Mesothelial cell of epicardium (in vitro differentiated cells): ENCODE data around the gene S100A12. TPM values are rescaled to one million over a fixed set of nuclear protein-coding genes. Genes with fewer than 3 reads are reported as not detected.

ENCODE experiments used
- DNase-seq, 2 experiments: peaks; one replicate each; pipeline ENCODE4 v3.0.0; 2021; ENCODE audit warnings: low spot score in 2 of 2; ENCODE audit not compliant: unreplicated experiment in 2 of 2
- H3K27ac Mint-ChIP-seq: 2 replicates; pipeline ENCODE4 v1.8.0; 2021; ENCODE audit warnings: mixed read lengths
- H3K27me3 Mint-ChIP-seq: 2 replicates; pipeline ENCODE4 v1.8.0; 2021; ENCODE audit warnings: low read depth, mixed read lengths
- H3K36me3 Mint-ChIP-seq: 2 replicates; pipeline ENCODE4 v1.8.0; 2021; ENCODE audit warnings: mixed read lengths
- H3K4me1 Mint-ChIP-seq: 2 replicates; pipeline ENCODE4 v1.8.0; 2021; ENCODE audit warnings: mixed read lengths
- H3K4me3 Mint-ChIP-seq: 2 replicates; pipeline ENCODE4 v1.8.0; 2021; ENCODE audit warnings: mild to moderate bottlenecking, moderate library complexity, mixed read lengths
- H3K9me3 Mint-ChIP-seq: 2 replicates; pipeline ENCODE4 v1.8.0; 2021; ENCODE audit warnings: mixed read lengths
- CTCF ChIP-seq: fragments of 200-600 bp; sonication (generic); IDR thresholded peaks from one replicate; pipeline ENCODE4 v1.5.0; 2021; ENCODE audit warnings: antibody characterized with exemption; ENCODE audit not compliant: unreplicated experiment
- total RNA-seq: library from RNA; stranded (reverse); gene quantifications from 3 replicates; pipeline ENCODE4 v1.2.1, GENCODE V29; 2021

The S100A12 gene
- total RNA-seq, 1 donor from 2014 or later, result not detected

GRCh38 chr1:153371231-153371630, 4.2 kb downstream of the S100A12 start:
- peaks cover 5% of the 10 kb centered on the region for H3K27me3 Mint-ChIP-seq
- H3K9me3 Mint-ChIP-seq, result no peaks in the 10 kb centered on the region
- H3K4me3 Mint-ChIP-seq, result no peak overlapping the region
- H3K36me3 Mint-ChIP-seq, result no peaks in the 10 kb centered on the region
- TF ChIP-seq CTCF, result no peak
- DNase-seq, result no peak
- no peak overlapping the region for H3K27ac Mint-ChIP-seq
- H3K4me1 Mint-ChIP-seq, result no peaks in the 10 kb centered on the region

GRCh38 chr1:153370146-153370545, 5.3 kb downstream of the S100A12 start:
- H3K27ac Mint-ChIP-seq, result no peak overlapping the region
- DNase-seq, result no peak
- no peaks in the 10 kb centered on the region for H3K9me3 Mint-ChIP-seq
- no peak overlapping the region for H3K4me3 Mint-ChIP-seq
- no peaks in the 10 kb centered on the region for H3K36me3 Mint-ChIP-seq
- no peak for TF ChIP-seq CTCF
- H3K27me3 Mint-ChIP-seq, result peaks cover 5% of the 10 kb centered on the region
- H3K4me1 Mint-ChIP-seq, result peaks cover 10% of the 10 kb centered on the region

GRCh38 chr1:153368495-153368894, 6.9 kb downstream of the S100A12 start:
- Mint-ChIP-seq H3K27ac (no peak overlapping the region), H3K36me3 (no peaks in the 10 kb centered on the region), H3K9me3 (no peaks in the 10 kb centered on the region), H3K4me1 (peaks cover 19% of the 10 kb centered on the region), H3K27me3 (peaks cover 5% of the 10 kb centered on the region), H3K4me3 (no peak overlapping the region)
- no peak for TF ChIP-seq CTCF
- DNase-seq, result no peak

GRCh38 chr1:153367090-153367489, 8.3 kb downstream of the S100A12 start:
- Mint-ChIP-seq H3K4me1 (peaks cover 19% of the 10 kb centered on the region), H3K9me3 (no peaks in the 10 kb centered on the region), H3K4me3 (no peak overlapping the region), H3K27me3 (peaks cover 5% of the 10 kb centered on the region), H3K27ac (no peak overlapping the region), H3K36me3 (no peaks in the 10 kb centered on the region)
- TF ChIP-seq CTCF, result no peak
- DNase-seq, result no peak

- Mint-ChIP-seq H3K9me3 (no peaks in the 10 kb centered on the region), H3K4me1 (peaks cover 19% of the 10 kb centered on the region), H3K27me3 (peaks cover 2% of the 10 kb centered on the region), H3K4me3 (no peak overlapping the region), H3K36me3 (no peaks in the 10 kb centered on the region), H3K27ac (no peak overlapping the region)
- no peak for TF ChIP-seq CTCF
- no peak for DNase-seq
Measured at GRCh38 chr1:153366261-153366660, 9.2 kb downstream of the S100A12 start.

GRCh38 chr1:153365696-153366095, 9.7 kb downstream of the S100A12 start:
- DNase-seq, result no peak
- no peaks in the 10 kb centered on the region for H3K27me3 Mint-ChIP-seq
- peaks cover 19% of the 10 kb centered on the region for H3K4me1 Mint-ChIP-seq
- H3K4me3 Mint-ChIP-seq, result no peak overlapping the region
- no peaks in the 10 kb centered on the region for H3K36me3 Mint-ChIP-seq
- no peak for TF ChIP-seq CTCF
- H3K27ac Mint-ChIP-seq, result no peak overlapping the region
- H3K9me3 Mint-ChIP-seq, result no peaks in the 10 kb centered on the region
